K562 (cell line): ENCODE results near the gene PTRHD1. TPM values are rescaled to one million over a fixed set of nuclear protein-coding genes. Genes with fewer than 3 reads are reported as not detected.

Source experiments
- ATAC-seq: fragments of 200-7000 bp; cut with Tn5 transposase; 3 replicates; pipeline ENCODE4 v1.9.1; 2020; ENCODE audit warnings: moderate library complexity
- BruUV-seq: library from RNA; stranded (reverse); fragments of 400-500 nt; replicated peaks from 2 replicates; lab custom pipeline; 2021; lab: Mats Ljungman, UMichigan
- CTCF ChIA-PET: fragments of 300-600 bp; formaldehyde crosslinking; extraction: SDS; loops from one replicate; lab custom pipeline; 2021; ENCODE audit warnings: low intra/inter-chr PET ratio; lab: Yijun Ruan, JAX
- POLR2A ChIA-PET: fragments of 300-600, 350-650 bp; sonication (Branson Sonifier 250); formaldehyde crosslinking; extraction: SDS; loops from one replicate; lab custom pipeline; 2021; ENCODE audit warnings: antibody characterized with exemption, inconsistent platforms; lab: Yijun Ruan, JAX
- DNase-seq, 4 experiments: peaks; one replicate each; pipeline versions ENCODE4 v3.0.0 to v3.0.0-alpha.2; 2011 to 2018; ENCODE audit warnings: low spot score in 3 of 4, mixed read lengths in 3 of 4; ENCODE audit errors: extremely low read depth in 1 of 4
- FAIRE-seq: peaks from 2 replicates; lab custom pipeline; 2011; peaks lifted over from hg19 to GRCh38; lab: Jason Lieb, UNC
- H2AFZ ChIP-seq: 2 replicates; pipeline ENCODE4 v1.6.0; 2011; ENCODE audit warnings: low read depth, low read length, control low read depth, inconsistent platforms
- H3K27ac ChIP-seq: fragments of 200-600 bp; 3 replicates; pipeline ENCODE4 v1.8.0; 2011; ENCODE audit warnings: low read depth, mild to moderate bottlenecking, control low read depth, inconsistent platforms, low read length, moderate library complexity, mixed read lengths; ENCODE audit errors: extremely low read depth
- H3K27me3 ChIP-seq, 2 experiments: fragments of 300-600 bp in 1 of 2; 2 replicates in 1 of 2; 3 replicates in 1 of 2; pipeline versions ENCODE4 v1.6.0 to v1.8.0; 2011; ENCODE audit warnings: inconsistent platforms in 2 of 2, low read length in 2 of 2, mild to moderate bottlenecking in 1 of 2, mixed read lengths in 1 of 2, moderate library complexity in 1 of 2; ENCODE audit not compliant: control insufficient read depth in 2 of 2, insufficient read depth in 2 of 2
- H3K36me3 ChIP-seq: fragments of 300-600 bp; 3 replicates; pipeline ENCODE4 v1.8.0; 2011; ENCODE audit warnings: mild to moderate bottlenecking, low read length, inconsistent platforms; ENCODE audit not compliant: control insufficient read depth, insufficient read depth
- H3K4me1 ChIP-seq, 2 experiments: fragments of 200-600 bp in 1 of 2; replicated peaks in 1 of 2; 2 replicates in 1 of 2; 3 replicates in 1 of 2; pipeline versions ENCODE4 v1.5.1 to v1.8.0; 2011; ENCODE audit warnings: inconsistent platforms in 2 of 2, low read length in 2 of 2, mild to moderate bottlenecking in 1 of 2, mixed read lengths in 1 of 2, moderate library complexity in 1 of 2; ENCODE audit not compliant: control insufficient read depth in 2 of 2, insufficient read depth in 2 of 2
- H3K4me2 ChIP-seq: 2 replicates; pipeline ENCODE4 v1.6.1; 2011; ENCODE audit warnings: low read length, control low read depth, inconsistent platforms, mixed read lengths; ENCODE audit not compliant: insufficient read depth
- H3K4me3 ChIP-seq: fragments of 200-600 bp; sonication (generic), shearing (Covaris generic); 2 replicates; pipeline ENCODE4 v1.5.1; 2016; ENCODE audit warnings: control low read depth, inconsistent platforms
- H3K79me2 ChIP-seq: fragments of 200-600 bp; 3 replicates; pipeline ENCODE4 v1.8.0; 2011; ENCODE audit warnings: low read length, inconsistent platforms; ENCODE audit not compliant: control insufficient read depth, insufficient read depth
- H3K9ac ChIP-seq, 2 experiments: 2 replicates each; pipeline versions ENCODE4 v1.6.0 to v1.6.1; 2011; ENCODE audit warnings: low read depth in 2 of 2, low read length in 2 of 2, control low read depth in 1 of 2, inconsistent platforms in 1 of 2, mild to moderate bottlenecking in 1 of 2, mixed read lengths in 1 of 2; ENCODE audit not compliant: insufficient read depth in 1 of 2
- H3K9me1 ChIP-seq: one replicate; pipeline ENCODE4 v1.6.0; 2011; ENCODE audit warnings: inconsistent platforms, mild to moderate bottlenecking, low read length, moderate library complexity; ENCODE audit not compliant: control insufficient read depth, insufficient read depth
- H3K9me3 ChIP-seq: replicated peaks from 2 replicates; pipeline ENCODE4 v1.5.1; 2011; ENCODE audit warnings: low read depth, low read length, inconsistent platforms; ENCODE audit not compliant: control insufficient read depth, insufficient read depth
- H4K20me1 ChIP-seq: replicated peaks from 2 replicates; pipeline ENCODE4 v1.6.1; 2011; ENCODE audit warnings: low read length, inconsistent platforms, mixed read lengths; ENCODE audit not compliant: control insufficient read depth, insufficient read depth
- CBFB ChIP-seq: sonication (generic); formaldehyde crosslinking; IDR thresholded peaks from 2 replicates; pipeline ENCODE4 v1.4.0; 2020; ENCODE audit warnings: mild to moderate bottlenecking, missing genetic modification reagents
- CHCHD3 ChIP-seq: fragments of 250-450 bp; sonication (Bioruptor Pico); IDR thresholded peaks from 2 replicates; pipeline ENCODE4 v2.1.2; 2022; ENCODE audit warnings: mild to moderate bottlenecking
- ELF4 ChIP-seq: fragments of 450-650 bp; formaldehyde crosslinking; IDR thresholded peaks from 2 replicates; pipeline ENCODE4 v1.4.0; 2022; ENCODE audit warnings: missing genetic modification characterization
- FIP1L1 ChIP-seq: fragments of 200-400 bp; formaldehyde crosslinking; IDR thresholded peaks from 2 replicates; pipeline ENCODE4 v1.6.1; 2018; ENCODE audit warnings: mild to moderate bottlenecking, low read depth, low read length; ENCODE audit not compliant: poor library complexity, severe bottlenecking
- HMG20A ChIP-seq: fragments of 450-650 bp; formaldehyde crosslinking; conservative IDR thresholded peaks from 2 replicates; pipeline ENCODE4 v1.4.0; 2020; ENCODE audit warnings: mild to moderate bottlenecking, mixed read lengths
- NFRKB ChIP-seq: fragments of 450-650 bp; IDR thresholded peaks from 2 replicates; pipeline ENCODE4 v1.6.1; 2016; ENCODE audit warnings: low read depth
- NR4A1 ChIP-seq, 2 experiments: fragments of 250-450 bp in 1 of 2; fragments of 450-650 bp in 1 of 2; sonication (Bioruptor Pico) in 1 of 2; IDR thresholded peaks; 2 replicates each; pipeline versions ENCODE4 v1.4.0 to v1.6.1; 2016 to 2020; ENCODE audit warnings: mild to moderate bottlenecking in 2 of 2, missing compliant biosample characterization in 1 of 2, missing genetic modification characterization in 1 of 2, moderate library complexity in 1 of 2
- PTRF ChIP-seq: fragments of 450-650 bp; IDR thresholded peaks from 2 replicates; pipeline ENCODE4 v1.6.1; 2016; ENCODE audit warnings: mild to moderate bottlenecking, missing genetic modification characterization, missing compliant biosample characterization
- TCF3 ChIP-seq: sonication (generic); formaldehyde crosslinking; IDR thresholded peaks from 2 replicates; pipeline ENCODE4 v1.4.0; 2020; ENCODE audit warnings: mild to moderate bottlenecking, missing genetic modification reagents
- U2AF2 ChIP-seq: fragments of 200-400 bp; formaldehyde crosslinking; optimal IDR thresholded peaks from 2 replicates; pipeline ENCODE3; 2017; ENCODE audit warnings: low read depth, mild to moderate bottlenecking, low read length
- ZBED1 ChIP-seq: IDR thresholded peaks from 2 replicates; pipeline ENCODE4 v1.6.1; 2014
- ZC3H11A ChIP-seq: IDR thresholded peaks from 2 replicates; pipeline ENCODE4 v1.6.1; 2012; ENCODE audit warnings: low read depth, low read length, improper control_type of control experiment
- ZNF224 ChIP-seq: sonication (generic); formaldehyde crosslinking; IDR thresholded peaks from 2 replicates; pipeline ENCODE4 v1.8.0; 2022; ENCODE audit warnings: mild to moderate bottlenecking, missing genetic modification reagents
- ZNF764 ChIP-seq: fragments of 250-450 bp; sonication (Bioruptor Pico); IDR thresholded peaks from 2 replicates; pipeline ENCODE4 v1.4.0; 2020; ENCODE audit warnings: low read depth, mild to moderate bottlenecking, moderate library complexity
- WGBS: fragments of 100-300 bp; shearing (Covaris generic); methylation state at CpG from one replicate; pipeline ENCODE4 v1.1.6; 2016; ENCODE audit warnings: low coverage, mixed read lengths; ENCODE audit not compliant: insufficient coverage; ENCODE audit errors: missing lambda C conversion rate; 5-methylcytosine and 5-hydroxymethylcytosine counted together
- in situ Hi-C: fragments of 300-500 bp; cut with MboI; formaldehyde crosslinking; loops from 4 replicates; pipeline ENCODE4 v1.15.0; 2018; ENCODE audit warnings: inconsistent platforms, mixed read lengths
- intact Hi-C: fragments of 100-400 bp; cut with micrococcal nuclease; formaldehyde crosslinking; loops from 2 replicates; pipeline ENCODE4 v1.14.2; 2022
- polyA plus RNA-seq, 8 experiments: library from polyadenylated mRNA; depleted of rRNA in 4 of 8; stranded (reverse) in 5 of 8; unstranded in 3 of 8; fragments of >200 nt; fragmentation: Nextera tagmentation in 2 of 8; fragmentation: Illumina TruSeq in 1 of 8; extraction: Ambion mirVana in 2 of 8; extraction: Trizol in 1 of 8; gene quantifications; 2 replicates each; pipeline versions ENCODE4 v1.2.1 to v1.2.3, GENCODE V29; 2011 to 2014; ENCODE audit warnings: inconsistent platforms in 1 of 8, missing spikeins in 1 of 8
- total RNA-seq, 7 experiments: library from RNA; depleted of rRNA in 6 of 7; stranded (reverse); fragments of >200 nt in 6 of 7; fragmentation: Illumina TruSeq in 2 of 7; extraction: Trizol in 2 of 7; gene quantifications; 2 replicates each; pipeline versions ENCODE4 v1.2.1 to v1.2.3, GENCODE V29; 2011 to 2021; ENCODE audit warnings: low replicate concordance in 1 of 7
- TF ChIP-seq, protein P1 (sequence below): fragments of 250-450 bp; sonication (Bioruptor Pico); IDR thresholded peaks from 2 replicates; pipeline ENCODE4 v1.5.1; 2021; ENCODE audit warnings: mild to moderate bottlenecking
- TF ChIP-seq, protein P2 (sequence below): fragments of 250-450 bp; sonication (Bioruptor Pico); IDR thresholded peaks from 2 replicates; pipeline ENCODE4 v1.5.0; 2021
- TF ChIP-seq, protein P3 (sequence below): sonication (generic); formaldehyde crosslinking; IDR thresholded peaks from 2 replicates; pipeline ENCODE4 v1.4.0; 2020; ENCODE audit warnings: mild to moderate bottlenecking, missing genetic modification reagents

The PTRHD1 gene
- total and polyA plus RNA-seq, 9 of the 15 experiments (the other 6 are each of a cell fraction or from before 2014, with no cell fraction given): 15.8 to 83.2 (median 46.6) TPM

DNA sequence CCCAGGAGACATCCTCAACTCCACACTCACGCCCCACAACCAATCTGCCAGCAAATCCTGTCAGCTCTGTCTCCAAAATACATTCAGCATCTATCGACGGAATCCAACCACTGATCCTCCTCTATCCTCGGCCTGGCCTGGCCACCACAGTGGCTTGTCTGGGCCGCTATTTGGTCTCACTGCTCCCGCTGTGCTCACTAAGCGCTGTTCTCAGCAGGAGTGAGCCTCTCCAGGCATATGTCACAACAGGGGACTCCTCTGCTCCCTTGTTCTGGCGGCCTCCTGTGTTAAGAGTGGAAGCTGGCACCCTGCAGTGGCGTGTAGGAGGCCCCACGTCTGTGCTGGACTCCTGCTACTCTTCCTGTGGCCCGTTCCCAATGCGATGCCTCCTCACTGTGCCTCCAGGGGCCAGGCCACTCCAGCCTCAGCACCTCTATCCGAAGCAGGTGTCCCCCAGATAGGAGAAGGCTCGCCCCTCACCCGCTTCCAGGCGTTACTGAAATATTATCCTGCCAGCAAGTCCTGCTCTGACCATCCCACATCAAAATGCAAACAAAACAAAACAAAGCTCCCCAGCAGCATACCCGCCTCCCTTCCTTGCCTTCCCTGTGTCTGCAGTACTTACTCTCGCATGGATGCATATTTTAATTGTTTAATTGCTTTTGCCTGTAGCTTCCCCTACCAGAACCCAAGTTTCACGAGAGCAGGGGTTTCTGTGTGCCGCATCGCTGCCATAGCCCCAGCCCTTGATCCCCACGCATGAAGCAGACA, 39.9 kb upstream of the PTRHD1 start (continued):
- TF ChIP-seq, protein P1, sequence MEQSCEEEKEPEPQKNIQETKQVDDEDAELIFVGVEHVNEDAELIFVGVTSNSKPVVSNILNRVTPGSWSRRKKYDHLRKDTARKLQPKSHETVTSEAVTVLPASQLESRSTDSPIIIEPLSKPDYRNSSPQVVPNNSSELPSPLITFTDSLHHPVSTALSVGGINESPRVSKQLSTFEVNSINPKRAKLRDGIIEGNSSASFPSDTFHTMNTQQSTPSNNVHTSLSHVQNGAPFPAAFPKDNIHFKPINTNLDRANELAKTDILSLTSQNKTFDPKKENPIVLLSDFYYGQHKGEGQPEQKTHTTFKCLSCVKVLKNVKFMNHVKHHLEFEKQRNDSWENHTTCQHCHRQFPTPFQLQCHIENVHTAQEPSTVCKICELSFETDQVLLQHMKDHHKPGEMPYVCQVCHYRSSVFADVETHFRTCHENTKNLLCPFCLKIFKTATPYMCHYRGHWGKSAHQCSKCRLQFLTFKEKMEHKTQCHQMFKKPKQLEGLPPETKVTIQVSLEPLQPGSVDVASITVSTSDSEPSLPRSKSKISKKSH (CRISPR knock-in tag): no peak
- TF ChIP-seq, protein P2, sequence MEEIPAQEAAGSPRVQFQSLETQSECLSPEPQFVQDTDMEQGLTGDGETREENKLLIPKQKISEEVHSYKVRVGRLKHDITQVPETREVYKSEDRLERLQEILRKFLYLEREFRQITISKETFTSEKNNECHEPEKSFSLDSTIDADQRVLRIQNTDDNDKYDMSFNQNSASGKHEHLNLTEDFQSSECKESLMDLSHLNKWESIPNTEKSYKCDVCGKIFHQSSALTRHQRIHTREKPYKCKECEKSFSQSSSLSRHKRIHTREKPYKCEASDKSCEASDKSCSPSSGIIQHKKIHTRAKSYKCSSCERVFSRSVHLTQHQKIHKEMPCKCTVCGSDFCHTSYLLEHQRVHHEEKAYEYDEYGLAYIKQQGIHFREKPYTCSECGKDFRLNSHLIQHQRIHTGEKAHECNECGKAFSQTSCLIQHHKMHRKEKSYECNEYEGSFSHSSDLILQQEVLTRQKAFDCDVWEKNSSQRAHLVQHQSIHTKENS: no peak
- TF ChIP-seq CHCHD3: no peak
- no peak for TF ChIP-seq NFRKB
- TF ChIP-seq ZNF764 (CRISPR knock-in tag): no peak

DNA sequence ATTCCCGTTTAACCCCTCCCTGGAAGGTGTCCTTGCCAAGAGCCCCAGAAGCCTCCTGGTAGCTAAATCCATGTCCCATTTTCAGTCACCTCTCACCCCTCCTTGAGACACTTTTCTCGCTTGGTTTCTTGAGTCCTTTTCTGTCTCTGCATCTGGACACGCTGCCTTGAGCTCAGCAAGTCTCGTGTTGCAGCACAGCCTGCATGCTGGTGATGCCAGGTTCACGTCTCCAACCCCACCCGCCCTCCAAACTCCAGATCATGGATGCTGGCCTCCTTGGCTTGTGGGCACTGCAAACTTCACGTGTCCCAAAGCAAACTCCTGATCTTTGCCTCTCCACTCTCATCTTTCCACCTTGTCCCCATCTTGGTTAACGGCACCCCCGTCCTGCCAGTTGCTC, 39.3 kb upstream of the PTRHD1 start:
- Histone ChIP-seq H3K4me3 (no peak overlapping the region), H4K20me1 (no peaks in the 10 kb centered on the region), H3K4me2 (no peak overlapping the region), H3K9ac (no peak overlapping the region), H3K27me3 (no peaks in the 10 kb centered on the region), H3K27ac (no peak overlapping the region), H2AFZ (no peak overlapping the region), H3K9me3 (no peaks in the 10 kb centered on the region), H3K4me1 (peaks cover 0 to 5% of the 10 kb centered on the region in 2 experiments; a peak in 2 of 5 replicates), H3K79me2 (no peaks in the 10 kb centered on the region), H3K36me3 (peaks cover 53% of the 10 kb centered on the region; the same call in 2 of the 3 replicates), H3K9me1 (no peaks in the 10 kb centered on the region)
- no TSS peak for BruUV-seq
- POLR2A ChIA-PET: no interaction called here
- in situ Hi-C loops (no loop called here), intact Hi-C loops (no loop called here)
- WGBS: 66% methylated on average over 9 of the region's 9 CpGs
- ATAC-seq (no peak), DNase-seq (no peak), FAIRE-seq (no peak)
- CTCF ChIA-PET: no interaction called here
- TF ChIP-seq ZBED1: no peak
- TF ChIP-seq NR4A1 (CRISPR knock-in tag; IDR thresholded peaks at IDR 0.05): no peak
- TF ChIP-seq NR4A1 (tag; IDR thresholded peaks at IDR 0.05): no peak
- no peak for TF ChIP-seq FIP1L1
- TF ChIP-seq ZNF224: no peak
- no peak for TF ChIP-seq HMG20A (CRISPR knock-in tag)
- TF ChIP-seq, protein P3, sequence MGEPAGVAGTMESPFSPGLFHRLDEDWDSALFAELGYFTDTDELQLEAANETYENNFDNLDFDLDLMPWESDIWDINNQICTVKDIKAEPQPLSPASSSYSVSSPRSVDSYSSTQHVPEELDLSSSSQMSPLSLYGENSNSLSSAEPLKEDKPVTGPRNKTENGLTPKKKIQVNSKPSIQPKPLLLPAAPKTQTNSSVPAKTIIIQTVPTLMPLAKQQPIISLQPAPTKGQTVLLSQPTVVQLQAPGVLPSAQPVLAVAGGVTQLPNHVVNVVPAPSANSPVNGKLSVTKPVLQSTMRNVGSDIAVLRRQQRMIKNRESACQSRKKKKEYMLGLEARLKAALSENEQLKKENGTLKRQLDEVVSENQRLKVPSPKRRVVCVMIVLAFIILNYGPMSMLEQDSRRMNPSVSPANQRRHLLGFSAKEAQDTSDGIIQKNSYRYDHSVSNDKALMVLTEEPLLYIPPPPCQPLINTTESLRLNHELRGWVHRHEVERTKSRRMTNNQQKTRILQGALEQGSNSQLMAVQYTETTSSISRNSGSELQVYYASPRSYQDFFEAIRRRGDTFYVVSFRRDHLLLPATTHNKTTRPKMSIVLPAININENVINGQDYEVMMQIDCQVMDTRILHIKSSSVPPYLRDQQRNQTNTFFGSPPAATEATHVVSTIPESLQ (CRISPR knock-in tag): no peak
- no peak for TF ChIP-seq CBFB (CRISPR knock-in tag)
- no peak for TF ChIP-seq ZC3H11A
- no peak for TF ChIP-seq PTRF (tag)
- no peak for TF ChIP-seq ELF4
- TF ChIP-seq TCF3 (CRISPR knock-in tag): no peak
- no peak for TF ChIP-seq U2AF2
